Activated naive CD8-positive, alpha-beta T cell treated with anti-CD3 and anti-CD28 coated beads, Interleukin-2, amount 50 U/mL, for 16 hours (primary cell): ENCODE results near the gene ARID3A.
"Not testable (repeated sequence)": the region's sequence is repeated elsewhere in the genome, so short reads cannot be mapped to it uniquely, and the experiment has no call there.

Experiments used
- DNase-seq: peaks from one replicate; pipeline ENCODE4 v3.0.0-alpha.2; 2020; ENCODE audit warnings: low read depth, low spot score

The ARID3A gene

DNA sequence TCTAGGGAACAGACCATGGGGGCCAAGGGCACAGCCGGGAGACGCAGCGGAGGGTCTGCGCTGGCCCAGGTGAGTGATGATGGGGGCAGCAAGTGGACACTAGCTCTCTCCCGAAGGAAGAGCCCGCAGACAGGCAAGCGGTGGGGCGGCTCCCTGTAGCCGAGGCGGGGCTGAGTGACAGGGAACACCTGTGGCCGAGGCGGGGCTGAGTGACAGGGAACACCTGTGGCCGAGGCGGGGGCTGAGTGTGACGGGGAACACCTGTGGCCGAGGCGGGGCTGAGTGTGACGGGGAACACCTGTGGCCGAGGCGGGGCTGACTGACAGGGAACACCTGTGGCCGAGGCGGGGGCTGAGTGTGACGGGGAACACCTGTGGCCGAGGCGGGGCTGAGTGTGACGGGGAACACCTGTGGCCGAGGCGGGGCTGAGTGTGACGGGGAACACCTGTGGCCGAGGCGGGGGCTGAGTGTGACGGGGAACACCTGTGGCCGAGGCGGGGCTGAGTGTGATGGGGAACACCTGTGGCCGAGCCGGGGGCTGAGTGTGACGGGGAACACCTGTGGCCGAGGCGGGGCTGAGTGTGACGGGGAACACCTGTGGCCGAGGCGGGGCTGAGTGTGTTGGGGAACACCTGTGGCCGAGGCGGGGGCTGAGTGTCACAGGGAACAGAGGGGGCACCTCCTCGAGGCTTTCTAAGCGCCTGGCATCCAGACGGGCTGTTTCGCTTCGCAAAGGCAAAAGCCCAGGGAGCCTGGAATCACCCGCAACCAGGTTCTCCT, 34.2 kb upstream of the ARID3A start:
- DNase-seq, result not testable (repeated sequence)

GRCh38 chr19:892243-892893, 33.5 kb upstream of the ARID3A start:
- no peak for DNase-seq

DNA sequence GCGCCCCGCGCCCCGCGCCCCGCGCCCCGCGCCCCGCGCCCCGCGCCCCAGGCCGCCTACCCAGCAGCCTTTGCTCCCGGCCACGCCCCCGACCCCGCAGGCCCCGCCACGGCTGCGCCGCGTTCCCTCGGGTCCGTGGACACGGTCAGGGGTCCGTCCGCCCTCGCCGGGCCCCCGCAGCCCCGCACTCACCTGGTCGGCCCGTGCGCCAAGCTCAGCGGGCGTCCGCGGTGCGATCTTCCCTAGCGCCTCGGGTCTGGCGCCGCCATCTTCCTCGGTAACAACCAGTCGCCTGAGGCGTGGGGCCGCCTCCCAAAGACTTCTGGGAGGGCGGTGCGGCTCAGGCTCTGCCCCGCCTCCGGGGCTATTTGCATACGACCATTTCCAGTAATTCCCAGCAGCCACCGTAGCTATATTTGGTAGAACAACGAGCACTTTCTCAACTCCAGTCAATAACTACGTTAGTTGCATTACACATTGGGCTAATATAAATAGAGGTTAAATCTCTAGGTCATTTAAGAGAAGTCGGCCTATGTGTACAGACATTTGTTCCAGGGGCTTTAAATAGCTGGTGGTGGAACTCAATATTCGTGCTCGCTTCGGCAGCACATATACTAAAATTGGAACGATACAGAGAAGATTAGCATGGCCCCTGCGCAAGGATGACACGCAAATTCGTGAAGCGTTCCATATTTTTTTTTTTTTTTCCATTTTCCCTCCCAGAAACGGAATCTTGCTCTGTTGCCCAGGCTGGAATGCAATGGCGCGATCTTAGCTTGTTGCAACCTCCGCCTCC, 32.7 kb upstream of the ARID3A start, which contains the start of the genes MED16 and RNU6-9:
MED16 (minus strand) TSS at position 294 of the 796 bp plus-strand sequence. CDS start 2,056 bp downstream, outside the sequence.
RNU6-9 (plus strand) TSS at position 591 of the 796 bp plus-strand sequence.
- peak; percentile 65 for DNase-seq

GRCh38 chr19:896434-896833, 29.4 kb upstream of the ARID3A start:
- DNase-seq, result no peak

GRCh38 chr19:896999-897398, 28.8 kb upstream of the ARID3A start:
- no peak for DNase-seq

DNA sequence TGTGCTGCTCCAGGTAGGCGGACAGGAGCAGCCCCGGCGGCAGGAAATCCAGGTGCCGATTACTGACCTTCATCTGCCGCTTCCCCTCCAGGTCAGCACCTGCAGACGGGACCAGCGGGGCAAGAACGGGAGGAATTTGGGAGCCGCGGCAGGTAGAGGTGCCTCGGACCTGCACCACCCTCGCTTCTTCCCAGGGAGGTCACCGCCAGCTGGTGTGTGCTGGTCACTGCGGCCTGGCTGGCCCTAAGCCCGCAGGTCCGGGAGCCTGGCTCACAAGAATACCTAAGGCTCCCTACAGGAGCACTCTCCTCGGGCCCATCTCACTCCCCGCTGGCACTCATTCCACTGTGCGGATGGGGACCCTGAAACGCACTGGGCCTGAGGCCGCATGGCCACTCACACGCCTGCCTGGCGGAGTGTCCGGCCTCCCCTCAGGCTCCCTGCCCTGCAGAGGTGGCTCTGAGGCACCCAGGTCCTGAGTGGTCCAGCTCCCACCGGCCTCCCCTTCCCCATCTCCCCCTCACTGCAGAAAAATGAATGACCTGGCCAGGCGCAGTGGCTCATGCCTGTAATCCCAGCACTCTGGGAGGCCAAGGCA, 28.3 kb upstream of the ARID3A start:
- DNase-seq, result no peak

DNA sequence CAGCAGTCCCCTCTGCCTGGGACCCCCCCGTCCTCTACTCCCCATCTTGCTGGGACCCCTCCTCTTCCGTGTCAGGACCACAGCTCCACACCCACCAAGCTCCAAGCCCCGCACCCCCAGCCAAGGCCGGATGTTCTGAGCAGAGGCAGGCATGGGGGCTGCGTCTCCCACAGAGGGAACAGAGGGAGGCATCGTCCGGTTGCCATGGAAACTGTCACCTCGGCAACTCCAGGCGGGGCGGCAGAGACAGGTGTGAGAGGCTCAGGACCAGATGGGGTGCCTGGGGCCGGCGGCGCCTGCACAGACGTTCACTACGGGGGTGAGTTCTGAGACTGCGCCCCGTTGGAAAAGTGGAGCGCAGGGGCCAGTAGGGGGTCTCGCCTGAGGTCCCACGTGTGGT, 27.2 kb upstream of the ARID3A start:
- no peak for DNase-seq

GRCh38 chr19:899336-900042, 26.3 kb upstream of the ARID3A start:
- no peak for DNase-seq

DNA sequence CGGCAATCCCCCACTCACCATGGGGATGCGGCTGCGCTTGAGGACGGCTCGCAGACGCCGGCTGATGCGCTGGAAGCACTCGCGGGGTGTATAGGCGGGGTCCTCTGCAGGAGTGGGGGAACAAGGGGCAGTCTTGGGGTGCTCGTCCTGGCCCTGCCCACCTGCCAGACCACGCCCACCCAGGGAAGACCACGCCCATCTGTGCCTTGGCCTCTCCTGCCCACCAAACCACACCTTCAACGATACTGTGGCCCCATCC, 25.9 kb upstream of the ARID3A start:
- no peak for DNase-seq

DNA sequence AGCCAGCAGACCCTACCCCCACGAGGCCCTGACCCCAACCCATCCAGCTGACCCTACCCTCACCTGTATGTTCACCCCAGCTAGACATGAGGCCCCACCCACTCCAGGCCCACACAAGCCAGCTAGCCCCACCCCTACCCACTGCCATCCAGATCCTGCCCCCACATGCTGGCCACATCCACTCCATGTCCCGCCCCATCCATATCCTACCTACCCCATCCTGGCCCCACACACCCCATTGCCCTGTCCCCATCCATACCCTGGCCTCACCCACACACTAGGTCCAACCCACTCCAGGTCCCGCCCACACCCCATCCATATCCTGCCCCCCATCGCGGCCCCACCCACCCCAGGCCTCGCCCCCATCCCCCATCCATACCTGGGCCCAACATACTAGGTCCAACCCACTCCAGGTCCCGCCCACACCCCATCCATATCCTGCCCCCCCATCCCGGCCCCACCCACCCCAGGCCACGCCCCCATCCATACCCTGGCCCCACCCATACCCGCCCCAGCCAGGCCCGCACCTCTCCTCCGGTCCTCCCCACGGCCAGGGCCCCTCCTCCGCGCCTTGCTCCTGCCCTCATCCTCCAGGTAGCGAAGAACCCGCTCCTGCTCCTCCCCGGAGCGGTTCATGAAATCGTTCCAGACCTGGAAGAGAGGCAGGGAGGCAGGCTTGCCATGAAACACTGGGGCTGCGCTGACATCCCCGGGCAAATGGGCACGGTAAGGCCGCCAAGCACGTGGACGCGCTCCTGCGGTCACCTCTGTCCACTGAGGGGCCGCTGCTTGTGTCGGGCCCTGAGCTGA, 25.3 kb upstream of the ARID3A start:
- no peak for DNase-seq

- DNase-seq, result no peak
Measured at GRCh38 chr19:901216-902092, 24.4 kb upstream of the ARID3A start.

- no peak for DNase-seq
Measured at GRCh38 chr19:902093-902370, 23.8 kb upstream of the ARID3A start.

- DNase-seq, result no peak
Measured at GRCh38 chr19:902446-903226, 23.2 kb upstream of the ARID3A start.

- no peak for DNase-seq
Measured at GRCh38 chr19:903266-903797, 22.5 kb upstream of the ARID3A start.

GRCh38 chr19:904545-904944, 21.3 kb upstream of the ARID3A start:
- no peak for DNase-seq

DNA sequence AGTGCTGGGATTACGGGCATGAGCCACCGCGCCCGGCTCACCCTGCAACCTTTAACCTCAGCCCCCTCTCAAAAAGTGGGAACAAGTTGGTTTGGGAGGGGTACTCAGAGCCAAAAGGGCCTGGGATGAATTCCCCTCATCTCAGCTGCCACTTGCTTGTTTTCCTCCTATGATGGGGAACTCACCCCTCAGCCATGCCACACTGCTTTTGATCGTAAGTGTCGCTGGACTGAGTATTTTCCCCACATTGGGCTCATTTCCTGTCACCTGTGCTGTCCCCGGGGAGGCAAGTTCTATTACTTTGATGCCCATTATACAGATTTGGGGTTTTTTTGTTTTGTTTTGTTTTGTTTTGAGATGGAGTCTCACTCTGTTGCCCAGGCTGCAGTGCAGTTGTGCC, 19.4 kb upstream of the ARID3A start:
- no peak for DNase-seq

DNA sequence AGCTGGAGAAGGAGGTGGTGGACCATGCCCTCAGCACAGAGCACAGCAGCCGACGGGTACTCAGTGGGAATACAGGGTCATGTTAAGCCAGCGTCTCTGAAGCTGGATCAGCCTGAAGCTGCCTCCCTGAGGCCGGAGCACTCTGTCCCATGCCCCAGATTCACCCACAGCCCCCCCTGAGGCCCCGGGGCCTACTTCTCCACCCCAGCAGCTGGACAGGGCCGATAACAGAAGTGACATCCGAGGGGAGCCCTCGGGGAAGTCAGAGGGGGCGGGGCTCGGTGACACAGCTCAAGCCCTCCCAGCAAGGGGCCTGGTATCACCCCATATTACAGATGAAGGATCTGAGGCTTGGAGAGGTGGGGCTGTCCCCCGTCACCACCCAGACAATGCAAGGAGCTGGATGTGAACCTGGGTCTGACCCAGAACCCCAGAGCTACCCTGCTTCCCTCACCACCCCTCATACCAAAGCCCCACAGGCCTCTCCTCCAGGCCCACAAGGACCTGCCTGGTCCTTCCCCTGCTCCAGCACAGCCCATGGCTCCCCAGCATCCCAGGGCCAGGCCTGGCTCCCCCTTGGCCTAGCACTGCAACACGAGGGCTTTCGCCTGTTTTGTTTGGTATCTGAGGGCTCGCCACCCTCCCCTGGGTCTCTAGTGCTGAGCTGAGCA, 18.5 kb upstream of the ARID3A start:
- no peak for DNase-seq
